Adipose tissue (tissue), 3 donors: Measurements from ENCODE around the gene IL17B. TPM values are rescaled to one million over a fixed set of nuclear protein-coding genes. Genes with fewer than 3 reads are reported as not detected.

Source experiments
- H3K27ac ChIP-seq: one replicate; pipeline ENCODE4 v1.5.1; 2013; ENCODE audit warnings: low read depth, low read length
- WGBS, 3 donors: extraction: QIAGEN DNeasy Blood & Tissue Kit; methylation state at CpG; one replicate each; pipeline ENCODE4 v1.1.7; 2013; 5-methylcytosine and 5-hydroxymethylcytosine counted together
- polyA plus RNA-seq, 3 donors: library from polyadenylated mRNA; stranded (reverse); fragments of 200-250 nt; gene quantifications; one replicate each; pipeline ENCODE4 v1.2.3, GENCODE V29; 2013
- donor health status: healthy with polysubstance abuse.
- donor health status: Bipolar disorder and iron deficiency.
- donor health status: healthy.

IL17B gene
- polyA plus RNA-seq: under 1 TPM in 2 of 3 donors, not detected in 1; 0.17 to 0.37 TPM

GRCh38 chr5:149379177-149379761 lies at the start of gene IL17B:
TSS of gene IL17B (minus strand) at chr5:149379292. CDS start at chr5:149379225, 67 bp downstream.
- no peak within 1 kb of the TSS for H3K27ac ChIP-seq
- WGBS, 3 donors: 73 to 90% (median 87%) methylated on average over 21 to 22 of the region's 22 CpGs

DNA sequence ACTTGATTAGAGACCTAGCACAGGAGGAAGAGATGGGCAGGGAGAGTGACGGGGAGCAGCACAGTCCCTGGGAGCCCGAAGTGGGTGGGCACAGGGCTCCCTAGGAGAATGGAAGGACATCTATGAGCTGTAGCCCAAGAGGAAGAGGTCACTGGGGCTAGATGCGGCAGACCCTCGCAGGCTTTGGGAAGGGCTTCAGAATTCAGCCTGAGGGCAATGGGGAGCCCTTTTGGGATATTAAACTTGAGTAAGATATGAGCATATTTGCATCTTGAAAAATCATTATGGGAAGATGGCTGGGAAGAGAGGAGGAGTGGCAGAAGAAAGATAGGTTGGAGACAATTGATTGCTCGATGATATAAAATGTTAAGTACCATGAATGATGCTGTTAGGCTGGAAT lies 48.9 kb upstream of the IL17B start:
- no peak overlapping the region for H3K27ac ChIP-seq
- WGBS, 3 donors: 84 to 95% (median 89%) methylated on average over 5 of the region's 5 CpGs

DNA sequence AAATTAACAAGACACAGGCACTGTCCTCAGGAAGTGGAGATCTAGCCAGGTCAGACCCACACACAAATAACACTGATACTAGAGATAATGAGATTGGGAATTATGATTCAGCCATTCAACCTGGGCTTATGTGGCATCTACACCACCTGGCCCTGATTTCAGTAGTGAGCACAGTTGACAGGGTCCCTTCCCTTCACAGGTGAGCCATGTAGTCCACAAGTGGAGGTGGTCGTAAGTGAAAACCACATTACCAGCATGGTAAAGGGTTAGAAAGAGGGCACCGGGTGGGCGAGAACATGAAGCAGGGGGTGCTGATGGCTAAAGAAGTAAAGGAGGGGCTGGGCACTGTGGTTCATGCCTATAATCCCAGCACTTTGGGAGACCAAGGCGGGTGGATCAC lies 48.3 kb upstream of the IL17B start:
- H3K27ac ChIP-seq: no peak overlapping the region
- 66 to 90% (median 70%) methylated on average over 4 of the region's 4 CpGs for WGBS, 3 donors

DNA sequence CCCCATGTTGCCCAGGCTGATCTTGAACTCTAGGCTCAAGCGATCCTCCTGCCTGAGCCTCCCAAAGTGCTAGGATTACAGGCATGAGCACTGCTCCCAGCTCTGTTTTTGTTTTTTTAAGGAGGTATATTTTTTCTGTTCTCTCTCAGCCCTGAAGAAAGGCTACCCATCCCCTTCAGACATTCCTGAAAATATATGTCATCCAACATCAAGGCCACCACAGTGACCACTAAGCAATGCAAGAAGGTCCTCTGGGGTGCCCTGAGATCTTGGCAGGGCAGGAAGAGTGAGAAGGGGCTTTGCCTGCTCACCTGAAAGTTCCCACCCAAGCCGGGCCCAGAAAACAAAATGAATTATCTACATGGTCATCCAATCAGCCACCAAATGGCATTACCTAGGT lies 47.8 kb upstream of the IL17B start:
- 94 to 97% (median 97%) methylated on average over 2 of the region's 2 CpGs for WGBS, 3 donors

GRCh38 chr5:149425729-149426128 lies 46.6 kb upstream of the IL17B start:
- H3K27ac ChIP-seq: no peak overlapping the region
- WGBS, 3 donors: 85 to 90% (median 87%) methylated on average over 4 of the region's 4 CpGs

More for the DNA sequence above, 47.8 kb upstream of the IL17B start:
- no peak overlapping the region for H3K27ac ChIP-seq

GRCh38 chr5:149424371-149425315 lies 45.6 kb upstream of the IL17B start:
- WGBS, 3 donors: 71 to 82% (median 72%) methylated on average over 9 to 10 of the region's 10 CpGs
- H3K27ac ChIP-seq: no peak overlapping the region

- no peak overlapping the region for H3K27ac ChIP-seq
- WGBS, 3 donors: 52 to 76% (median 59%) methylated on average over 6 to 7 of the region's 7 CpGs
Measured at GRCh38 chr5:149423794-149424268, 44.7 kb upstream of the IL17B start.

DNA sequence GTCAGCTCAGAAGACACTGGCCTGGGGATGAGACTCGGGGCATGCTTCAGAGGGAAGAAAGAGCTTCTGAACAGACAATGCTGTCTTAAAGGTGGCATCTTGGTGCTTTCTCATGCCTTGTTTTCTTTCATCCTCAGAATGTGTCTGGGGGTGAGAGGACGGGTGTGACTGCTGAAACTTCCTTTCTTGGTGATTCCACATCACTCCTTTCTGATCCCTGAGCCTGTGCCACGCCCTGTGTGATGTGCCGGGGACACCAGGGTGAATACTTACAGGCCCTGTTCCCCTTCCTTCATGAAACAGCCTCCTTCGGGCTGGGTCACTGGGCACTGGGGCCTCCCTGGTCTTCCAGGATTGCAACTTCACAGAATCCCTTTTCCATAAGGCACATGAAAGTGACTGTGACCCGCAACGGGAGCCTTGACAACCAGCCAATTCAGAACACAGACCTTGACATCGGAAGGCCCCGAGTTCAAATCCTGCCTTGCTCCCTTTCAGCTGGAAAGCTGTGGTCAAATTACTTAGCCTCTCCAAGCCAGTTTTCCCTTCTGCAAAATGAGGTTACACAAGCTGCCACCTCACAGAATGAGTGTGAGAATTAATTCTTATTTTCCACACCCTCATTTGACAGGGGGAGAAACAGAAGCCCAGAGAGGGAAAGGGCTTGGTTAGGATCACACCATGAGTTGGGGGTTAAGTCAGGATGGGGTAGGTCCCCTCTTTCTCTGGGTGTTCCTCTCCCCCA lies 44.1 kb upstream of the IL17B start:
- WGBS, 3 donors: 39 to 55% (median 40%) methylated on average over 9 of the region's 9 CpGs

GRCh38 chr5:149422366-149423048 lies 43.4 kb upstream of the IL17B start:
- WGBS, 3 donors: 7 to 42% (median 16%) methylated on average over 19 of the region's 19 CpGs
- H3K27ac ChIP-seq: no peak overlapping the region

More for the DNA sequence above, 44.1 kb upstream of the IL17B start:
- H3K27ac ChIP-seq: no peak overlapping the region

DNA sequence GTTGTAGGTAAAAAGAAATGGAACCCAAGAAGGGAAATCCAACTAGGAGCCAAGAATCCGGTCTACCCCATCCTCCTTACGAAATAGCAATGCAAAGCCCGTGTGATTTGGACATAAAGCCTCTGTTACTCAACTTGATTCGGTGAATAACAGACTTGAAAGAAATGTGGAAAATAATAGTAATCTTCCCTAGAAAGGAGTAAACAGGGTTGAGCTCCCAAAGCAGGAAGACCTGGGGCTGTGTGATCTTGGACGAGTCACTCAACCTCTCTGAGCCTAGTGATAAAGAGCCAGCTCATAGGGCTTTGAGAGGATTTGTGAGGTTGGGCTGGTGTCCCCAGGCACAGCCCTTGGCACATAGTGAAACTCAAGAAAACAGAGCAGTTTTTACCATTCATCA lies 42.7 kb upstream of the IL17B start:
- no peak overlapping the region for H3K27ac ChIP-seq
- 46 to 91% (median 61%) methylated on average over 5 of the region's 5 CpGs for WGBS, 3 donors

GRCh38 chr5:149421372-149421685 lies 42.2 kb upstream of the IL17B start:
- no peak overlapping the region for H3K27ac ChIP-seq
- 73 to 91% (median 84%) methylated on average over 7 of the region's 7 CpGs for WGBS, 3 donors

GRCh38 chr5:149420545-149421371 lies 41.7 kb upstream of the IL17B start:
- H3K27ac ChIP-seq: no peak overlapping the region
- WGBS, 3 donors: 58 to 85% (median 59%) methylated on average over 18 of the region's 18 CpGs

- no peak overlapping the region for H3K27ac ChIP-seq
- 54 to 62% (median 59%) methylated on average over 13 of the region's 13 CpGs for WGBS, 3 donors
Measured at GRCh38 chr5:149419859-149420544, 40.9 kb upstream of the IL17B start.

DNA sequence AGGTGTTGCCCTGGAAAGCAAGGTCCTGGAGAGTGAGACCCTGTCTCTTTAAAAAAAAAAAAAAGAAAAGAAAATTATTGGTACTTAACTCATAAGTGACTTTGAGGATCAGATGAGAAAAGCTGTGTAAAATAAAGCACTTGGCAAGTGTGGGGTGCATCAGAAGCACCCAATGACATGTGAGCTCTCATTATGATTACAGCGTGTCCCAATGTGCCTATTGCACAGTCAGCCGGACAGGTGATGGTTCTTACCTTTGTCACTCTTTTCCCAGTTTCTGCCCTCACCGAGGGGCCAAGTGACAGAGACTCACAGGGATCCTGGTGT lies 40.4 kb upstream of the IL17B start:
- 63 to 76% (median 69%) methylated on average over 3 of the region's 3 CpGs for WGBS, 3 donors

DNA sequence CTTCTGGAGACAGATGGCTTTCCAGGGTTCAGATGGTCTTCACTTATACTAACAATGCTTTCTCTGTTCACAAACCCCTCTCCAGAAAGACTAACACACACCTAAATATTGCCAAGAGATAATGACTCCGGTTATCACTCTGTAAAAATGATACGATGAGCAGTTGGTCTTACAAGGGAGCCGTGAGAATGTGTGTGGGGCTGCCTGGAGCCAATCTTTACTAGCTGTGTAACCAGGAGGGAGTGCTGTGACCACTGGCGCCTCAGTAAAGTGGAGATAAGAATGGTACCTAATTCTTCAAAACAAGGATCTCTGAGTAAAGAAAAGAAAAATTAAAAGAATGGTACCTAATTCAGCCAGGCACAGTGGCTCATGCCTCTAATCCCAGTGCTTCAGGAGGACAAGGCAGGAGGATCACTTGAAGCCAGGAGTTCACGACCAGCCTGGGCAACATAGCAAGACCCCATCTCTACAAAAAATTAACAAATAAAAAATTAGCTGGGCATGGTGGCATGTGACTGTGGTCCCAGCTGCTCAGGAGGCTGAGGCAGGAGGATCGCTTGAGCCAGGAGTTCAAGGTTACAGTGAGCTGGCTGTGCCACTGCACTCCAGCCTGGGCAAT lies 39.9 kb upstream of the IL17B start:
- no peak overlapping the region for H3K27ac ChIP-seq
- 66 to 76% (median 72%) methylated on average over 6 of the region's 6 CpGs for WGBS, 3 donors

More for the DNA sequence above, 40.4 kb upstream of the IL17B start:
- no peak overlapping the region for H3K27ac ChIP-seq

DNA sequence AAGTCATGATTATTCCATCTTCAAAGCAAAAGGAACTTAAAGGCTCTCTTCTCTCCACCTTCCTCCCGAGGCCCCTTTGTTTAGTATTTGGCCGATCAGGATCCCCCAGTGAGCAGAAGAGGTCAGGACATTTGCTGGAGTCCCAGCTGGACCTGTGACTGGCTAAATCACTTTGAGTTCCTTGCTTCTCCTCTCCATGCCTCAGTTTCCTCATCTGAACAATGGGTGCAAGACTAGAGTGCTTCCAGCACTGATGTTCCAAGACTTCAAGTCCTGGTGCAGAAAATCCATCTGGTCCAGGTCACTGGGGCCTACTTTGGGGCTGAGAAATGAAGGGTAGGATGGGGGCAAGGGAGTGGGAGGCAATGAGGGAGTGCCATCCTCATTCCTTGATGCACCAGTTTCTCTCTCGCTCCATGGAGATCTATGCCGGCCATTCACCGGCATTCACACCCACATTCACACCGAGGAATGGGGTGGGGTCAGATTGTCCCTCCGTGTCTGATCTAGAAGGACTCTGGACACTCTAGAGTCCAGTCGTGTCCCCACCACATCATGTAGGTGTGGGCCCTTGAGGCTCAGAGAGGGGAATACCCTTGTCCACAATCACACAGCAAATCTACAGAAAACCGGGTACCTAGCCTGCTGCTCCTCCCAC lies 38.7 kb upstream of the IL17B start:
- H3K27ac ChIP-seq: no peak overlapping the region
- 69 to 83% (median 69%) methylated on average over 9 of the region's 9 CpGs for WGBS, 3 donors
